Bladder microvascular endothelial cell (primary cell): ENCODE results near the gene CELA1. TPM values are rescaled to one million over a fixed set of nuclear protein-coding genes. Genes with fewer than 3 reads are reported as not detected.

Experiments used
- total RNA-seq: library from RNA; depleted of rRNA; stranded (reverse); fragments of >200 nt; gene quantifications from 2 replicates; pipeline ENCODE4 v1.2.3, GENCODE V29; 2014

Gene CELA1
- not detected in 2 replicates for total RNA-seq

DNA sequence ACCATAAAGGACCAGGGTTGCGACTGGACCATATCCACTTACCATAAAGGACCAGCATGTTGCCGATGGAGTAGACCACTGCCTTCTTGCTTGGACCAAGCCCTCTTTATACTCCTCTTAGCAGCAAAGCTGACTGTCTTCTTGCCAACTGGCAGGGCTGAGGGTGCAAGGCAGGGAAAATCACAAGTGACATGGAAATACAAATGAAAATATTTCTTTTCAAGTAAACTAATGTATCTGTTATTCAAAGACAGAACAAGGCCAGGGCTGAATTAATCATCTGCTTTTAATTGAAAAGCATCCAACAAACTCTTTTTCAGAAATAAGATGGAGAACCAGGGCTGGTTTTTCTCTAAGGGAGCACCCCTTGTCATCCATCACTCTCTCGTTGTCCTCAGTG lies at the start of gene CELA1:
Gene CELA1 (minus strand): TSS at position 99 of the 400 bp plus-strand sequence. CDS start 41 bp downstream, at position 58.

DNA sequence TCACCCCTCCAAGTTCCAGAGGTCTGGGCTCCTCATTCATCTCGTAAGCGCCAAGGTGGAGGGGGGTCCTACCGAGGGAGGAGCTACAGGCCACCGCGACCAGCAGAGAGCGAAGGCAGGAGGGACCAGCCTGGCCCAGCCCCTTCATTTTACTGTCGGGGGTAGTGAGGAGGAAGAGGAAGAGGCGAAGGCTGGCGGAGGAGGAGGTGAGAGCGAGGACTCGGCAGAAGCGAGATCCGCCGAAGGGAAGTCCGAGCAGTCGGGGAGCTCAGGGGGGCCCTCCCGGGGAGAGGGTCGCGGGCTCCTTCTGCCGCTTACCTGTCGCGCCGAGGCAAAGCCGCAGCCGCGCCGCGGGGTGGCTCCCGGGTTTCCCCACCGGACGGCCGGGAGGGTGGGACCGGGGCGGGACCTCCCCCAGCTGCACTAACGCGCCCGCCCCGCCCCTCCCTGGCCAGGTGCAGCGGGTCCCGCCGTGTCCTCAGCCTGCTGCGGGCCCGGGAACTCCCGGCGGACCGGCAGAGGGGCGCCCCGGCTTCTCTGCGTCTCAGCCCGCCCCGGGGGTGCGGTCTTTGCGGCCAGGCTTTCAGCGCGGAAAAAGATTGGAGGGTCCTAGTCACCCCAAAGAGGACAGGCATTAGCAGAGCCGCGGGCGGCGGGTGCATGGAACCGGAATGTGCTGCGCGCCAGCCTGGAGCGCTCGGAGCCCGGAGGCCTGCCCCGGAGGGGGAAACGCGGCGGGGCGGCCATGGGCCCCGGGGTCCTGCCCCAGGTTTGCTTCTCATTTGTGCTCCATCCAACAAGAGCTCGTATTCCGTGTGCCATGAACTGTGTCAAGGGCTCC lies 45.0 kb upstream of the CELA1 start, which contains the start of gene GALNT6:
Gene GALNT6 (minus strand): TSS at position 124 of the 841 bp plus-strand sequence. CDS start 11,625 bp downstream, outside the sequence.

DNA sequence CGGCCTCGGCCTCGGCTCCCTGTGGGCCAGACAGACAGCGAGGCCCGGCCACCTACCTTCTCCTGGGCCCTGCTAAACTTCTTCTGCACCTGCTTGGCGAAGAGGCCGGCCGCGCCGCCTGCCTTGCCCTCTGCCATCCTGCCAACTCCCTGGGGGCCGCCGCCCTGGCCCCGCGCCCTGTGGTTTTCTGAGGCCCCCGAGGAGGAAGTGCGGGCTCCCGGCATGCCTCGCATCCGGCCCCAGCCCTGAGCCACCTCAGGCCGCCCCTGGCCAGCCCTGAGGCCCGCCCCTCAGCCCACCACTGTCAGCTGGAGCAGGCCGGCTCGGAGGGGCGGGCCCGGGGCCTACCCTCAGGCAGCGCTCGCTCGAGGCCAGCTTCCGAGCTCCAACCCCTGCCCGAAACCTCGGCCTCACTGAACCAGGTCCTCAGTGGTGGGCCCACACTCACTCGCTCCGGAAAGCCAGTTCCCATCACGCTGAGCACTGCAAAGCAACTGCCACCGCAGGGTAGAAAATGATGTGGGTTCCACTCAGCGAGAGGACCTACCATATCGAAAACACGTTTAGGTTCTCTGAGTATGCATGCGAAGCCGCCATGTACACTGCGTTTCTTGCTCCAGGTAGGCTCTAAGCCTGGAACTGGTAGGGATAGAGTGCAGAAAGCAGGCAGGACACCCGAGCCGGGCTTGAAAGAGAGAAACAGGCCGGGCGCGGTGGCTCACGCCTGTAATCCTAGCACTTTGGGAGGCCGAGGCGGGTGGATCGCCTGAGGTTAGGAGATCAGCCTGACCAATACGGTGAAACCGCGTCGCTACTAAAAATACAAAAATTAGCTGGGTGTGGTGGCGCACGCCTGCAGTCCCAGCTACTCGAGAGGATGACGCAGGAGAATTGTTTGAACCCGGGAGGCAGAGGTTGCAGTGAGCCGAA lies 22.2 kb downstream of the CELA1 start, which contains the start of gene BIN2:
Gene BIN2 (minus strand): TSS at position 209 of the 930 bp plus-strand sequence. CDS start 72 bp downstream, at position 137.

Other genes starting within 250 kb of the CELA1 start
- 5.3 and 15.0 TPM in 2 replicates for gene TFCP2, start 173.5 kb downstream of the CELA1 start, total RNA-seq
- 1.1 and 2.7 TPM in 2 replicates for gene POU6F1, start 128.6 kb downstream of the CELA1 start, total RNA-seq
- gene DAZAP2, start 107.9 kb downstream of the CELA1 start, total RNA-seq = 48.6 and 73.3 TPM in 2 replicates
- 8.3 and 12.3 TPM in 2 replicates for gene SMAGP, start 76.3 kb downstream of the CELA1 start, total RNA-seq
- not detected in 2 replicates for gene BIN2, start 22.5 kb downstream of the CELA1 start, total RNA-seq
- 19.9 and 49.5 TPM in 2 replicates for gene GALNT6, start 44.7 kb upstream of the CELA1 start, total RNA-seq
- 0.97 and 2.1 TPM in 2 replicates for gene SLC4A8, start 78.2 kb upstream of the CELA1 start, total RNA-seq
- gene SCN8A, start 244.6 kb upstream of the CELA1 start, total RNA-seq = 0.32 and 0.76 TPM in 2 replicates